ENCODE measurements around the gene TMED7. TPM values are rescaled to one million over a fixed set of nuclear protein-coding genes. Genes with fewer than 3 reads are reported as not detected.
A peak's percentile ranks its signal among the peaks of the same experiment; 100 is the strongest.

The TMED7 gene
- total RNA-seq, 1 donor from 2014 or later, result 66.8 TPM

- Mint-ChIP-seq H3K4me3 (ENCODE audit: unreplicated experiment) (no peak overlapping the region), H3K9me3 (ENCODE audit: unreplicated experiment) (no peaks in the 10 kb centered on the region), H3K36me3 (ENCODE audit: unreplicated experiment) (no peaks in the 10 kb centered on the region), H3K27ac (ENCODE audit: unreplicated experiment) (no peak overlapping the region), H3K4me1 (ENCODE audit: low read depth, unreplicated experiment) (peaks cover 3% of the 10 kb centered on the region), H3K27me3 (ENCODE audit: unreplicated experiment) (no peaks in the 10 kb centered on the region)
- no peak for DNase-seq
- no peak for TF ChIP-seq CTCF (IDR thresholded peaks at IDR 0.05; ENCODE audit: partially characterized antibody, unreplicated experiment)
Measured at GRCh38 chr5:115605436-115605835, 20.4 kb downstream of the TMED7 start.

- no peaks in the 10 kb centered on the region for H3K27me3 Mint-ChIP-seq (ENCODE audit: unreplicated experiment)
- peak overlapping the region; percentile 68 for H3K27ac Mint-ChIP-seq (ENCODE audit: unreplicated experiment)
- H3K9me3 Mint-ChIP-seq (ENCODE audit: unreplicated experiment), result no peaks in the 10 kb centered on the region
- no peaks in the 10 kb centered on the region for H3K36me3 Mint-ChIP-seq (ENCODE audit: unreplicated experiment)
- DNase-seq, result no peak
- H3K4me1 Mint-ChIP-seq (ENCODE audit: low read depth, unreplicated experiment), result peaks cover 9% of the 10 kb centered on the region
- peak overlapping the region; percentile 56 for H3K4me3 Mint-ChIP-seq (ENCODE audit: unreplicated experiment)
- TF ChIP-seq CTCF (IDR thresholded peaks at IDR 0.05; ENCODE audit: partially characterized antibody, unreplicated experiment), result no peak
Measured at GRCh38 chr5:115602591-115603125, 23.2 kb downstream of the TMED7 start.

- TF ChIP-seq CTCF (IDR thresholded peaks at IDR 0.05; ENCODE audit: partially characterized antibody, unreplicated experiment), result peak; percentile 30
Measured at GRCh38 chr5:115601701-115602590, 23.9 kb downstream of the TMED7 start, which contains the start of gene TICAM2. Gene TICAM2, minus strand, starts transcription at chr5:115602479. Its CDS starts 21,223 bp downstream, at chr5:115581256.

GRCh38 chr5:115600766-115601165 lies 25.1 kb downstream of the TMED7 start:
- DNase-seq, result no peak
- Mint-ChIP-seq H3K27me3 (ENCODE audit: unreplicated experiment) (no peaks in the 10 kb centered on the region), H3K4me1 (ENCODE audit: low read depth, unreplicated experiment) (peaks cover 9% of the 10 kb centered on the region), H3K36me3 (ENCODE audit: unreplicated experiment) (no peaks in the 10 kb centered on the region), H3K27ac (ENCODE audit: unreplicated experiment) (no peak overlapping the region), H3K9me3 (ENCODE audit: unreplicated experiment) (no peaks in the 10 kb centered on the region), H3K4me3 (ENCODE audit: unreplicated experiment) (no peak overlapping the region)
- TF ChIP-seq CTCF (IDR thresholded peaks at IDR 0.05; ENCODE audit: partially characterized antibody, unreplicated experiment), result no peak

More at GRCh38 chr5:115601701-115602590, 23.9 kb downstream of the TMED7 start, which contains the start of gene TICAM2:
- no peaks in the 10 kb centered on the region for H3K9me3 Mint-ChIP-seq (ENCODE audit: unreplicated experiment)
- peak within 1 kb of the TSS; percentile 68 for H3K27ac Mint-ChIP-seq (ENCODE audit: unreplicated experiment)
- peaks cover 9% of the 10 kb centered on the region for H3K4me1 Mint-ChIP-seq (ENCODE audit: low read depth, unreplicated experiment)
- no peaks in the 10 kb centered on the region for H3K27me3 Mint-ChIP-seq (ENCODE audit: unreplicated experiment)
- no peaks in the 10 kb centered on the region for H3K36me3 Mint-ChIP-seq (ENCODE audit: unreplicated experiment)
- peak within 1 kb of the TSS; percentile 70 for H3K4me3 Mint-ChIP-seq (ENCODE audit: unreplicated experiment)
- peak; percentile 72 for DNase-seq

- Mint-ChIP-seq H3K9me3 (ENCODE audit: unreplicated experiment) (no peaks in the 10 kb centered on the region), H3K27me3 (ENCODE audit: unreplicated experiment) (peaks cover 2% of the 10 kb centered on the region), H3K4me3 (ENCODE audit: unreplicated experiment) (no peak overlapping the region), H3K4me1 (ENCODE audit: low read depth, unreplicated experiment) (peaks cover 12% of the 10 kb centered on the region), H3K36me3 (ENCODE audit: unreplicated experiment) (no peaks in the 10 kb centered on the region), H3K27ac (ENCODE audit: unreplicated experiment) (no peak overlapping the region)
- TF ChIP-seq CTCF (IDR thresholded peaks at IDR 0.05; ENCODE audit: partially characterized antibody, unreplicated experiment), result no peak
- DNase-seq, result no peak
Measured at GRCh38 chr5:115599924-115600323, 25.9 kb downstream of the TMED7 start.

Measured in glutamatergic neuron (in vitro differentiated cells).